Chondrocyte (in vitro differentiated cells): ENCODE data around the gene HOMER2. TPM values are rescaled to one million over a fixed set of nuclear protein-coding genes. Genes with fewer than 3 reads are reported as not detected.

Experiments
- DNase-seq: peaks from one replicate; pipeline ENCODE4 v3.0.0; 2021; ENCODE audit warnings: mixed read lengths, low spot score
- H3K27ac Mint-ChIP-seq: one replicate; pipeline ENCODE4 v1.8.0; 2021; ENCODE audit warnings: mild to moderate bottlenecking, moderate library complexity, mixed read lengths; ENCODE audit not compliant: unreplicated experiment
- H3K27me3 Mint-ChIP-seq: 2 replicates; pipeline ENCODE4 v1.8.0; 2021; ENCODE audit warnings: low read depth, mixed read lengths
- H3K36me3 Mint-ChIP-seq: 2 replicates; pipeline ENCODE4 v1.8.0; 2021; ENCODE audit warnings: low read depth, mixed read lengths
- H3K4me1 Mint-ChIP-seq: 2 replicates; pipeline ENCODE4 v1.8.0; 2021; ENCODE audit warnings: low read depth, mild to moderate bottlenecking, mixed read lengths
- H3K4me3 Mint-ChIP-seq: one replicate; pipeline ENCODE4 v1.8.0; 2021; ENCODE audit warnings: mild to moderate bottlenecking, moderate library complexity, mixed read lengths; ENCODE audit not compliant: unreplicated experiment
- H3K9me3 Mint-ChIP-seq: 2 replicates; pipeline ENCODE4 v1.8.0; 2021; ENCODE audit warnings: low read depth, mixed read lengths
- CTCF ChIP-seq: fragments of 200-600 bp; sonication (generic); IDR thresholded peaks from 2 replicates; pipeline ENCODE4 v1.5.0; 2021; ENCODE audit warnings: antibody characterized with exemption, mild to moderate bottlenecking, moderate library complexity
- total RNA-seq: library from RNA; stranded (reverse); gene quantifications from 3 replicates; pipeline ENCODE4 v1.2.1, GENCODE V29; 2021

The HOMER2 gene
- total RNA-seq, 1 donor from 2014 or later: 6.1 TPM

- H3K4me1 Mint-ChIP-seq: no peaks in the 10 kb centered on the region
- H3K9me3 Mint-ChIP-seq: no peaks in the 10 kb centered on the region
- H3K27ac Mint-ChIP-seq: no peak overlapping the region
- DNase-seq: no peak
- H3K27me3 Mint-ChIP-seq: no peaks in the 10 kb centered on the region
- no peak overlapping the region for H3K4me3 Mint-ChIP-seq
- no peaks in the 10 kb centered on the region for H3K36me3 Mint-ChIP-seq
- no peak for TF ChIP-seq CTCF
Measured at GRCh38 chr15:82878325-82878724, 74.2 kb downstream of the HOMER2 start.

GRCh38 chr15:82877825-82878224, 74.7 kb downstream of the HOMER2 start:
- Mint-ChIP-seq H3K36me3 (no peaks in the 10 kb centered on the region), H3K27me3 (no peaks in the 10 kb centered on the region), H3K27ac (no peak overlapping the region), H3K9me3 (no peaks in the 10 kb centered on the region), H3K4me3 (no peak overlapping the region), H3K4me1 (no peaks in the 10 kb centered on the region)
- no peak for TF ChIP-seq CTCF
- DNase-seq: no peak

GRCh38 chr15:82875411-82876003, 77.0 kb downstream of the HOMER2 start:
- TF ChIP-seq CTCF: no peak
- no peak for DNase-seq
- H3K27ac Mint-ChIP-seq: no peak overlapping the region
- H3K9me3 Mint-ChIP-seq: peaks cover 6% of the 10 kb centered on the region
- H3K4me3 Mint-ChIP-seq: no peak overlapping the region
- no peaks in the 10 kb centered on the region for H3K27me3 Mint-ChIP-seq
- H3K4me1 Mint-ChIP-seq: peaks cover 3% of the 10 kb centered on the region
- H3K36me3 Mint-ChIP-seq: no peaks in the 10 kb centered on the region

- H3K4me3 Mint-ChIP-seq: no peak overlapping the region
- no peak overlapping the region for H3K27ac Mint-ChIP-seq
- H3K4me1 Mint-ChIP-seq: peaks cover 3% of the 10 kb centered on the region
- no peak for DNase-seq
- H3K36me3 Mint-ChIP-seq: no peaks in the 10 kb centered on the region
- no peaks in the 10 kb centered on the region for H3K27me3 Mint-ChIP-seq
- peaks cover 6% of the 10 kb centered on the region for H3K9me3 Mint-ChIP-seq
- TF ChIP-seq CTCF: no peak
Measured at GRCh38 chr15:82874961-82875360, 77.6 kb downstream of the HOMER2 start.

- H3K4me1 Mint-ChIP-seq: peaks cover 3% of the 10 kb centered on the region
- H3K27ac Mint-ChIP-seq: no peak overlapping the region
- H3K36me3 Mint-ChIP-seq: no peaks in the 10 kb centered on the region
- no peak for DNase-seq
- no peak overlapping the region for H3K4me3 Mint-ChIP-seq
- no peaks in the 10 kb centered on the region for H3K27me3 Mint-ChIP-seq
- no peak for TF ChIP-seq CTCF
- peaks cover 6% of the 10 kb centered on the region for H3K9me3 Mint-ChIP-seq
Measured at GRCh38 chr15:82874267-82874666, 78.3 kb downstream of the HOMER2 start.
